OCI-LY7 (cell line): ENCODE data around the gene SCD. TPM values are rescaled to one million over a fixed set of nuclear protein-coding genes. Genes with fewer than 3 reads are reported as not detected.
A peak's percentile ranks its signal among the peaks of the same experiment; 100 is the strongest.

Experiments used
- BruUV-seq: library from RNA; stranded (reverse); fragments of 400-500 nt; replicated peaks from 2 replicates; lab custom pipeline; 2021; lab: Mats Ljungman, UMichigan
- CTCF ChIA-PET: fragments of 300-600 bp; sonication (Branson Sonifier 250); formaldehyde crosslinking; loops from one replicate; lab custom pipeline; 2022; ENCODE audit warnings: antibody characterized with exemption; ENCODE audit not compliant: unreplicated experiment; lab: Charles Lee
- POLR2A ChIA-PET: fragments of 300-600 bp; sonication (Branson Sonifier 250); formaldehyde crosslinking; loops from one replicate; lab custom pipeline; 2022; ENCODE audit warnings: antibody characterized with exemption; lab: Charles Lee
- DNase-seq: peaks from one replicate; pipeline ENCODE4 v3.0.0-alpha.2; 2015; ENCODE audit warnings: low spot score
- H2AFZ ChIP-seq: fragments of 200-600 bp; sonication (generic), shearing (Covaris generic); 2 replicates; pipeline ENCODE4 v1.6.1; 2014; ENCODE audit warnings: mild to moderate bottlenecking, antibody characterized with exemption, low read length, moderate library complexity
- H3K27ac ChIP-seq: fragments of 200-600 bp; sonication (generic); 2 replicates; pipeline ENCODE4 v1.5.1; 2014; ENCODE audit warnings: mixed run types, low read depth, mild to moderate bottlenecking, moderate library complexity, low read length, inconsistent platforms; ENCODE audit not compliant: poor library complexity, severe bottlenecking
- H3K36me3 ChIP-seq: fragments of 200-600 bp; sonication (generic); 2 replicates; pipeline ENCODE4 v1.6.1; 2014; ENCODE audit warnings: mild to moderate bottlenecking, antibody characterized with exemption, low read length, moderate library complexity, mixed read lengths; ENCODE audit not compliant: insufficient read depth
- H3K4me1 ChIP-seq: fragments of 200-600 bp; sonication (generic); 2 replicates; pipeline ENCODE4 v1.5.1; 2014; ENCODE audit warnings: mild to moderate bottlenecking, low read length; ENCODE audit not compliant: insufficient read depth, poor library complexity, severe bottlenecking
- H3K4me2 ChIP-seq: fragments of 200-600 bp; sonication (generic); 2 replicates; pipeline ENCODE4 v1.6.1; 2014; ENCODE audit warnings: mild to moderate bottlenecking, low read length
- H3K4me3 ChIP-seq: fragments of 200-600 bp; sonication (generic); 2 replicates; pipeline ENCODE4 v1.5.1; 2014; ENCODE audit warnings: mild to moderate bottlenecking, low read depth, low read length; ENCODE audit not compliant: poor library complexity, severe bottlenecking
- H3K79me2 ChIP-seq: fragments of 200-600 bp; sonication (generic); 2 replicates; pipeline ENCODE4 v1.6.1; 2016; ENCODE audit warnings: low read depth, mild to moderate bottlenecking, low read length, moderate library complexity, mixed read lengths; ENCODE audit not compliant: insufficient read depth
- H3K9me2 ChIP-seq: fragments of 200-600 bp; sonication (generic); 2 replicates; pipeline ENCODE4 v1.6.1; 2016; ENCODE audit warnings: mild to moderate bottlenecking, low read length, mixed read lengths; ENCODE audit not compliant: insufficient read depth
- H3K9me3 ChIP-seq: fragments of 200-600 bp; sonication (generic); 2 replicates; pipeline ENCODE4 v1.6.1; 2014; ENCODE audit warnings: mild to moderate bottlenecking, mixed run types, low read length, mixed read lengths
- H4K20me1 ChIP-seq: fragments of 200-600 bp; sonication (generic); 2 replicates; pipeline ENCODE4 v1.6.1; 2014; ENCODE audit warnings: mild to moderate bottlenecking, antibody characterized with exemption, low read length, moderate library complexity, mixed read lengths; ENCODE audit not compliant: insufficient read depth
- EZH2phosphoT487 ChIP-seq: fragments of 200-600 bp; sonication (generic); IDR thresholded peaks from 2 replicates; pipeline ENCODE4 v1.6.1; 2018; ENCODE audit warnings: low read depth, borderline replicate concordance, mild to moderate bottlenecking, mixed run types, antibody characterized with exemption, low read length, moderate library complexity, mixed read lengths
- intact Hi-C: fragments of 100-400 bp; cut with micrococcal nuclease; formaldehyde crosslinking; loops from one replicate; pipeline ENCODE4 v1.10.0; 2022; ENCODE audit not compliant: unreplicated experiment
- total RNA-seq, 2 experiments: library from RNA; depleted of rRNA in 1 of 2; stranded (reverse); fragments of >200 nt in 1 of 2; shearing (Covaris generic) in 1 of 2; gene quantifications; 2 replicates each; pipeline ENCODE4 v1.2.3, GENCODE V29; 2014 to 2022
- TF ChIP-seq, protein P1 (sequence below): fragments of 200-600 bp; sonication (generic); conservative IDR thresholded peaks from 2 replicates; pipeline ENCODE4 v1.5.1; 2014; ENCODE audit warnings: mild to moderate bottlenecking, antibody characterized with exemption, low read length, moderate library complexity, mixed read lengths

SCD gene
- total RNA-seq, 2 experiments from 2014 or later: 76.8 to 327 TPM

DNA sequence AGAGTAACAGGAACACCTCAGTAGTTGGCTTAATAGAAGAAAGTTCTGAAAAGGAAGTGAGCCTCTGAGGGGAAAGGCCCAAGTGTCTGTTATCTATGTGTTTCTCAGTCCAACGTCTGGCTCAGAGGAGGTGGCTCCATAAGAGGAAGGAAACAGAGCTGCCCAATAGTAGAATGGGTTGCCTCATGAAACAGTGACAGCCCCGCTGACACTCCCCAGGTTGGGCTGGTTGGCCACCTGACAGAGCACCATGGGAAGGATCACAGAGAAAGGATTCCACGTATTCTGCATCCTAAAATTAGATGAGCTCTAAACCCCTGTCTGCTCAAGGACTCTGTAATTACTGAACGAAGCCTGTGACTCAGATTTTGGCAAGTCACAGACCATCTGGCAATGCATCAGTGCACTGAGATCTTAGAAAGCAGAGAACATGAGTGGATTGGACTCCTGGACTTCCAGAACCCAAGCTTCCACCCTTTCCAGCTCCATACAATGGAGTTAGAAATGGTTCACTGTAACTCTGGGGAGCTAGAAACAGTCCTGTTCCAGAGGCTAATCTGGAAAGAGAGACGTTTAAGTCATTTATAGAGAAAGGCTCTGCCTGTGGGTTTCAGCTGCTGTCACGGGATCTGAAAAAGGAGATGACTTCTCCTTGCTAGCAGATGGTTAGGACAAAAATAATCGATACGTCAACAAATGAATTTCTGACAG, 19.9 kb upstream of the SCD start:
- no peaks in the 10 kb centered on the region for H3K9me2 ChIP-seq
- TF ChIP-seq EZH2phosphoT487: no peak
- TF ChIP-seq, protein P1, sequence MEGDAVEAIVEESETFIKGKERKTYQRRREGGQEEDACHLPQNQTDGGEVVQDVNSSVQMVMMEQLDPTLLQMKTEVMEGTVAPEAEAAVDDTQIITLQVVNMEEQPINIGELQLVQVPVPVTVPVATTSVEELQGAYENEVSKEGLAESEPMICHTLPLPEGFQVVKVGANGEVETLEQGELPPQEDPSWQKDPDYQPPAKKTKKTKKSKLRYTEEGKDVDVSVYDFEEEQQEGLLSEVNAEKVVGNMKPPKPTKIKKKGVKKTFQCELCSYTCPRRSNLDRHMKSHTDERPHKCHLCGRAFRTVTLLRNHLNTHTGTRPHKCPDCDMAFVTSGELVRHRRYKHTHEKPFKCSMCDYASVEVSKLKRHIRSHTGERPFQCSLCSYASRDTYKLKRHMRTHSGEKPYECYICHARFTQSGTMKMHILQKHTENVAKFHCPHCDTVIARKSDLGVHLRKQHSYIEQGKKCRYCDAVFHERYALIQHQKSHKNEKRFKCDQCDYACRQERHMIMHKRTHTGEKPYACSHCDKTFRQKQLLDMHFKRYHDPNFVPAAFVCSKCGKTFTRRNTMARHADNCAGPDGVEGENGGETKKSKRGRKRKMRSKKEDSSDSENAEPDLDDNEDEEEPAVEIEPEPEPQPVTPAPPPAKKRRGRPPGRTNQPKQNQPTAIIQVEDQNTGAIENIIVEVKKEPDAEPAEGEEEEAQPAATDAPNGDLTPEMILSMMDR: no peak
- H3K27ac ChIP-seq: peak overlapping the region; percentile 36
- CTCF ChIA-PET: interaction anchor here (0.5 to 0.6 kb wide), 3 partner anchors 11 to 38 kb away, joined by 3 to 4 read pairs (median 3); no protein-coding TSS in a partner anchor
- no peaks in the 10 kb centered on the region for H3K9me3 ChIP-seq
- no peaks in the 10 kb centered on the region for H3K36me3 ChIP-seq
- H3K79me2 ChIP-seq: no peaks in the 10 kb centered on the region
- intact Hi-C loops: no loop called here
- H3K4me3 ChIP-seq: no peak overlapping the region
- H3K4me1 ChIP-seq: peaks cover 16% of the 10 kb centered on the region
- BruUV-seq: no TSS peak
- POLR2A ChIA-PET: interaction anchor here (0.6 to 5.3 kb wide), 11 partner anchors 10 to 88 kb away, joined by 3 to 52 read pairs (median 4); partner anchors contain the start of gene SCD
- DNase-seq: peak; percentile 79
- H4K20me1 ChIP-seq: no peaks in the 10 kb centered on the region
- peak overlapping the region; percentile 71 for H2AFZ ChIP-seq
- peak overlapping the region; percentile 40 for H3K4me2 ChIP-seq

DNA sequence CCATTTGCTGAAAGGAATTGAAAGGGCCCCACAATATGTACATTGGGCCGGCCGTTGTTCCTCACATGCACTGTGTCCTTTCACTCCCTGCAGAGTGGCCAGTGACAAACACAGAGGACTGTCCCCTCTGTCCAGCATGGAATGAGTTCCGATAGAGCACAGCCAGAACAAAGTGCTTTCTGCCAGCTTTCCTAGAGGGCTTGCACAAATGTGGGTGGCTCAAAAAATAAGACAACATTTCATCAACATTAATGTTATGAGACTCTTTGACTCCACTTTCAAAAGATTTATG, 19.4 kb upstream of the SCD start:
- Histone ChIP-seq H3K36me3 (no peaks in the 10 kb centered on the region), H3K9me3 (no peaks in the 10 kb centered on the region), H3K4me1 (peaks cover 16% of the 10 kb centered on the region), H2AFZ (peak overlapping the region; percentile 71; the same call in 1 of the 2 replicates), H3K27ac (no peak overlapping the region), H3K9me2 (no peaks in the 10 kb centered on the region), H3K79me2 (no peaks in the 10 kb centered on the region), H3K4me2 (peak overlapping the region; percentile 40; the same call in 1 of the 2 replicates), H4K20me1 (no peaks in the 10 kb centered on the region), H3K4me3 (no peak overlapping the region)
- no TSS peak for BruUV-seq
- intact Hi-C loops: no loop called here
- TF ChIP-seq, protein P1: no peak
- TF ChIP-seq EZH2phosphoT487: no peak
- DNase-seq: no peak
- ChIA-PET POLR2A (interaction anchor here (0.6 to 5.3 kb wide), 9 partner anchors 10 to 548 kb away, joined by 3 to 52 read pairs (median 4); partner anchors contain the start of gene SCD), CTCF (no interaction called here)

DNA sequence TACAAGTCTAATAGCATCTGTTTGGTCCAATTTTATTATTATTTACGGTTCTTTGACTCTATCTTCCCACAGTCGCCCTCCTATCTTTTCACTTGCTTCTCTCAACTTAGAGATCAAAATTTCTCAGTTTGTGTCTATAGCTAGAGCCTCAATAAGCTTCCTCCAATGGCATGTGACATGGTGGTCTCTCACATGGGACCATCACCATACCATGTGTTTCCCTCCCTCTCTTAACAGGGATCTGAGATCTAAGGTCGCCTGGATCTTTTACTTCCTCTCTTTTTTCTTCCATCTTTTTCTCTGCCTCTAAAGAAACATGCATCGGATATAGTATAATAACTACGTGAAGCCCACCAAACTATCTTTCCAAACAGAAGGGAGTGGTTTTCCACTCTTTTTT, 18.8 kb upstream of the SCD start:
- no peaks in the 10 kb centered on the region for H3K9me2 ChIP-seq

More for the DNA sequence above, 18.8 kb upstream of the SCD start:
- intact Hi-C loops: no loop called here
- ChIA-PET POLR2A (interaction anchor here (0.6 to 5.3 kb wide), 6 partner anchors 15 to 549 kb away, joined by 3 to 52 read pairs (median 4); partner anchors contain the start of gene SCD), CTCF (no interaction called here)
- no peak overlapping the region for H3K4me2 ChIP-seq
- no peaks in the 10 kb centered on the region for H3K79me2 ChIP-seq
- peaks cover 16% of the 10 kb centered on the region for H3K4me1 ChIP-seq
- no peak for DNase-seq
- no TSS peak for BruUV-seq
- H3K9me3 ChIP-seq: no peaks in the 10 kb centered on the region
- no peaks in the 10 kb centered on the region for H3K36me3 ChIP-seq
- H2AFZ ChIP-seq: no peak overlapping the region; the same call in 1 of the 2 replicates
- H3K4me3 ChIP-seq: no peak overlapping the region
- no peaks in the 10 kb centered on the region for H4K20me1 ChIP-seq
- no peak overlapping the region for H3K27ac ChIP-seq
- TF ChIP-seq, protein P1: no peak
- no peak for TF ChIP-seq EZH2phosphoT487
